CD4-positive, CD25-positive, alpha-beta regulatory T cell (primary cell): ENCODE measurements around the gene ITGA11. TPM values are rescaled to one million over a fixed set of nuclear protein-coding genes. Genes with fewer than 3 reads are reported as not detected.

Experiments
- ATAC-seq, 2 donors: fragments of 150-1000 bp; cut with Tn5 transposase; one replicate each; pipeline ENCODE4 v1.10.0; 2021; ENCODE audit warnings: low read depth in 2 of 2, moderate number of reproducible peaks in 2 of 2, moderate library complexity in 1 of 2
- DNase-seq, 3 donors: peaks; one replicate each; pipeline versions ENCODE4 v3.0.0 to v3.0.0-alpha.2; 2012 to 2022; ENCODE audit warnings: mixed read lengths in 1 of 3
- H3K27ac ChIP-seq: one replicate; pipeline ENCODE4 v1.7.0; 2013; ENCODE audit warnings: mild to moderate bottlenecking, low read length; ENCODE audit not compliant: insufficient read depth, poor library complexity, severe bottlenecking
- H3K27me3 ChIP-seq: one replicate; pipeline ENCODE4 v1.7.0; 2013; ENCODE audit warnings: low read length; ENCODE audit not compliant: control insufficient read depth, insufficient read depth
- H3K36me3 ChIP-seq: one replicate; pipeline ENCODE4 v1.7.0; 2013; ENCODE audit warnings: mild to moderate bottlenecking, low read length, moderate library complexity; ENCODE audit not compliant: control insufficient read depth, insufficient read depth
- H3K4me1 ChIP-seq: 2 replicates; pipeline ENCODE4 v1.7.0; 2013; ENCODE audit warnings: mild to moderate bottlenecking, low read length; ENCODE audit not compliant: insufficient read depth, control insufficient read depth, poor library complexity, severe bottlenecking
- H3K4me3 ChIP-seq: one replicate; pipeline ENCODE4 v1.7.0; 2013; ENCODE audit warnings: low read depth, mild to moderate bottlenecking, low read length, moderate library complexity
- H3K9me3 ChIP-seq, 2 experiments: 1 replicate in 1 of 2; 2 replicates in 1 of 2; pipeline ENCODE4 v1.7.0; 2013; ENCODE audit warnings: low read length in 2 of 2, mild to moderate bottlenecking in 1 of 2, moderate library complexity in 1 of 2; ENCODE audit not compliant: control insufficient read depth in 2 of 2
- H3K27ac Mint-ChIP-seq, 3 donors: one replicate each; pipeline ENCODE4 v1.8.0; 2020 to 2022; ENCODE audit warnings: mild to moderate bottlenecking in 3 of 3, mixed read lengths in 3 of 3, moderate library complexity in 2 of 3
- H3K27me3 Mint-ChIP-seq: one replicate; pipeline ENCODE4 v1.8.0; 2022; ENCODE audit warnings: mild to moderate bottlenecking, mixed read lengths
- H3K36me3 Mint-ChIP-seq: one replicate; pipeline ENCODE4 v1.8.0; 2020; ENCODE audit warnings: mixed read lengths
- H3K4me1 Mint-ChIP-seq, 4 donors: one replicate each; pipeline ENCODE4 v1.8.0; 2020 to 2022; ENCODE audit warnings: mixed read lengths in 4 of 4, mild to moderate bottlenecking in 1 of 4
- H3K4me3 Mint-ChIP-seq, 4 donors: one replicate each; pipeline ENCODE4 v1.8.0; 2020 to 2022; ENCODE audit warnings: mild to moderate bottlenecking in 4 of 4, mixed read lengths in 4 of 4, moderate library complexity in 3 of 4
- H3K9me3 Mint-ChIP-seq, 7 donors: one replicate each; pipeline ENCODE4 v1.8.0; 2020 to 2022; ENCODE audit warnings: mixed read lengths in 7 of 7, mild to moderate bottlenecking in 3 of 7, moderate library complexity in 2 of 7
- polyA plus RNA-seq, 4 donors: library from polyadenylated mRNA; unstranded; fragments of 300-500 nt; fragmentation: Illumina TruSeq; gene quantifications; one replicate each; pipeline ENCODE4 v1.2.3, GENCODE V29; 2021
- total RNA-seq: library from RNA; stranded (reverse); gene quantifications from one replicate; pipeline ENCODE4 v1.2.3, GENCODE V29; 2022

Gene ITGA11
- total and polyA plus RNA-seq, 5 donors from 2014 or later, result 0.02 to 0.05 TPM; not detected in 3

DNA sequence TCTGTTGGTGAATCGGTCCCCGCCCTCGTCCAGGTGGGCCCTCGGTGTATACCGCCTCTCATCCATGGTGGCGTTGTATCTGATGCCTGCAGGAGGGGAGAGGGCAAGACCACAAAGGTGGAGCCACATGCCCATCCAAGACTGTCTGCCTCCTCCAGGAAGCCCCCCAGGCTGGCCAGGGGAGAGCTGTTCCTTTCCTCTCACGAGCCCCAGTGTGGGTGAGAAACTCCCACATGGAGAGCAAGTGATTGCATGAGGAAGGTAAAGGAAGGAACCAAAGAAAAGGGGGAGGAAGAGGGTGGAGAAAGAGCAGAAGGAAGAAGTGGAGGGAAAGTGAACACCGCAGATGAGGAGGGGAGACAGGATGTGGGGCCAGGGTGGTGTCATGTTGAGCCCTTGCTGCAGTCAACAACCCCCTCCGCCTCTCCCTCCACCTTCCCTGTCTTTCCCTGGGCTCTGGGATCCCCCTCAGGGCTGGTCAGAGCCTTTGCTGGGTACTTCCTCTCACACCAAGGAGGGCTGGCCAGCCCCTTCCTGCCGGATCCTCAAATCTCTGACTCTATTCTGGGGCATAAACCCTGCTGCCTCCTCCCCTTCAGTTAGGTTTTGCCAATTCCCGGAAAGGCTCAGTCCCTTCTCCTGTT is 105.1 kb downstream of the ITGA11 start:
- Mint-ChIP-seq H3K9me3 (peaks cover 0 to 1% (median 0%) of the 10 kb centered on the region in 7 donors), H3K27ac (no peak overlapping the region), H3K36me3 (no peaks in the 10 kb centered on the region), H3K27me3 (peaks cover 5% of the 10 kb centered on the region), H3K4me1 (peaks cover 0 to 13% (median 3%) of the 10 kb centered on the region in 4 donors), H3K4me3 (no peak overlapping the region)
- no peak overlapping the region for H3K4me3 ChIP-seq
- ATAC-seq, result no peak
- no peak overlapping the region for H3K27ac ChIP-seq
- H3K36me3 ChIP-seq, result no peaks in the 10 kb centered on the region
- DNase-seq, result peak in 1 of 3 donors; percentile 38
- H3K9me3 ChIP-seq, result no peaks in the 10 kb centered on the region
- no peaks in the 10 kb centered on the region for H3K4me1 ChIP-seq
- no peaks in the 10 kb centered on the region for H3K27me3 ChIP-seq

DNA sequence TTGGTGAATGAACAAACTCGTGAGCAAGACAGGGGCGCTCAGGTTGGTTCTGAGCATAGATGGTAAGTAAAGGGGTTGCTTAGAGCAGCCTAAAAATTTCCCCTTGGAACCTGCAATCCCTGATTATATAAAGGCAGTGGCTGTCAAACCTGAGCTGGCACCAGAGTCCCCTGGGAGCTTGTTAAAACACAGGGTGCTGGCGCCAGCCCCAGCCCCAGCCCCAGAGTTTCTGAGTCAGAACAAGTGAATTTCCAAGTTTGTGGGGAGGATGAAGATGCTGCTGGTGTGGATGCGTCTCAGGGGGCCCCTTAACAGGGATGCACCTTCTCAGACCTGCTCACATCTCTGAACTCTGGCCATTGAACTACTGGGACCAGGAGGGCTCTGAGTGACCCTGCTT is 106.2 kb downstream of the ITGA11 start:
- H3K4me1 Mint-ChIP-seq, result peaks cover 0 to 13% (median 3%) of the 10 kb centered on the region in 4 donors
- ATAC-seq, result no peak
- Histone ChIP-seq H3K4me3 (no peak overlapping the region), H3K9me3 (no peaks in the 10 kb centered on the region), H3K27me3 (no peaks in the 10 kb centered on the region), H3K4me1 (no peaks in the 10 kb centered on the region), H3K27ac (no peak overlapping the region), H3K36me3 (no peaks in the 10 kb centered on the region)
- peaks cover 11% of the 10 kb centered on the region for H3K27me3 Mint-ChIP-seq
- no peaks in the 10 kb centered on the region for H3K36me3 Mint-ChIP-seq
- DNase-seq, result no peak
- H3K4me3 Mint-ChIP-seq, result no peak overlapping the region
- H3K9me3 Mint-ChIP-seq, result peaks cover 0 to 1% (median 0%) of the 10 kb centered on the region in 7 donors
- H3K27ac Mint-ChIP-seq, result no peak overlapping the region

DNA sequence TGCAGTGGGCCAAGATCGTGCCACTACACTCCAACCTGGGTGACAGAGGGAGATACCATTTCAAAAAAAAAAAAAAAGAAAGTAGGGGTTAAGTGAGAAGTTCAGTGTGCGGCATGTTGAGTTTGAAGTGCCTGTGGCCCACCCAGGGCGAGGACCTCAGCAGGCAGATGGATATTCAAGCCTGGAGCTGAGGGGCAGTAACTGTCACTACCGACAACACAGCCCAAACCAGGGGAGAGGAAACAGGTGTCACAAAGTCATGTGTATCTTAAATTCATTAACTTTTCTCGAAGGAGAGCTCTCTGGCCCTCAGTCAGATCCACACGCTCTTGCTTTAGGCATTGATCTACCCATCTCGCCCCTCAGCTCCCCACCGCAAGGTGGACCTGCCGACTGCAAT is 109.2 kb downstream of the ITGA11 start:
- Mint-ChIP-seq H3K36me3 (no peaks in the 10 kb centered on the region), H3K4me3 (no peak overlapping the region), H3K4me1 (peaks cover 0 to 7% (median 1%) of the 10 kb centered on the region in 4 donors), H3K27ac (peak overlapping the region in 1 of 3 donors; percentile 91), H3K9me3 (peaks cover 0 to 1% (median 0%) of the 10 kb centered on the region in 7 donors), H3K27me3 (peaks cover 11% of the 10 kb centered on the region)
- no peak for DNase-seq
- H3K36me3 ChIP-seq, result no peaks in the 10 kb centered on the region
- no peak overlapping the region for H3K4me3 ChIP-seq
- ATAC-seq, result no peak
- H3K27ac ChIP-seq, result no peak overlapping the region
- no peaks in the 10 kb centered on the region for H3K4me1 ChIP-seq
- H3K27me3 ChIP-seq, result no peaks in the 10 kb centered on the region
- no peaks in the 10 kb centered on the region for H3K9me3 ChIP-seq

DNA sequence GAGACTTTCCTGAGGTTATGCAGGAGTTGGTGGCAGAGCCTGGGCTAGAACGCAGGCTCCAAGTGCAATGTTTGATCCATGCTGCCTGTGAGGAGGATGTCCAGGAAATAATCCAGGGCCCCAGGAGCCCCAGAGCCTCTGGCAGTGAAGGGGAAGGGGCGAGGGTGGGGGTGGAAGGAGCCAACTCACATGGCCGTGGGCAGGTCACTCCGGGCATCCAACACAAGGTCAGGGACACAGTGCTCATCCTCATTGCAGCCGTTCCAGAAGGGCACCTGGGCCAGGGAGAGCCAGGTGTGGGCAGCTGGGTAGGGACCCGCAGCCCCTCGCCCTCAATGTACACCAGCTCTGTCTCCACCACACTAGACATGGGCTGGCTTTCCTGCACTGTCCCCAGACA is 110.7 kb downstream of the ITGA11 start:
- Mint-ChIP-seq H3K9me3 (peaks cover 0 to 1% (median 0%) of the 10 kb centered on the region in 7 donors), H3K27ac (no peak overlapping the region), H3K36me3 (no peaks in the 10 kb centered on the region), H3K4me1 (no peaks in the 10 kb centered on the region), H3K4me3 (no peak overlapping the region), H3K27me3 (peaks cover 9% of the 10 kb centered on the region)
- Histone ChIP-seq H3K27me3 (no peaks in the 10 kb centered on the region), H3K4me1 (no peaks in the 10 kb centered on the region), H3K4me3 (no peak overlapping the region), H3K36me3 (no peaks in the 10 kb centered on the region), H3K9me3 (no peaks in the 10 kb centered on the region), H3K27ac (no peak overlapping the region)
- DNase-seq (no peak), ATAC-seq (no peak)

DNA sequence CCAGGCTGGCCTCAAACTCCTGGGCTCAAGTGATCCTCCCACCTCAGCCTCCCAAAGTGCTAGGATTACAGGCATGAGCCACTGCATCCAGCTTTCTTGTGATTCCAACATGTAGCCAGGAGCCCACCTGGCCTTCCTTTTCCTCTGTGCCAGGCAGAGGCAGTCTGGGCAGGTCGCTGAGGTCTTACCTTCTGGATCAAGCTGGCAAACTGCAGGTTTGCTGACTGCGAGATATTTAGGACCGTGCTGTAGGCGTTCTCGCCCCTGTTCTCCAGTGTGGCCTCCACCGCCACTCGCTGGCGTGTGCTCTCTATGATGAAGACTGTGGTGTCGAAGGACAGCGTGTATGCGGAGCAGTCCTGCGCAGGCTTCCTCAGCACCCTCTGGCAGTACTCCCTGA is 112.0 kb downstream of the ITGA11 start:
- Mint-ChIP-seq H3K4me1 (no peaks in the 10 kb centered on the region), H3K36me3 (no peaks in the 10 kb centered on the region), H3K9me3 (no peaks in the 10 kb centered on the region), H3K27ac (no peak overlapping the region), H3K4me3 (no peak overlapping the region), H3K27me3 (peaks cover 6% of the 10 kb centered on the region)
- ATAC-seq (no peak), DNase-seq (no peak)
- Histone ChIP-seq H3K4me1 (no peaks in the 10 kb centered on the region), H3K27me3 (no peaks in the 10 kb centered on the region), H3K9me3 (no peaks in the 10 kb centered on the region), H3K27ac (no peak overlapping the region), H3K4me3 (no peak overlapping the region), H3K36me3 (no peaks in the 10 kb centered on the region)

DNA sequence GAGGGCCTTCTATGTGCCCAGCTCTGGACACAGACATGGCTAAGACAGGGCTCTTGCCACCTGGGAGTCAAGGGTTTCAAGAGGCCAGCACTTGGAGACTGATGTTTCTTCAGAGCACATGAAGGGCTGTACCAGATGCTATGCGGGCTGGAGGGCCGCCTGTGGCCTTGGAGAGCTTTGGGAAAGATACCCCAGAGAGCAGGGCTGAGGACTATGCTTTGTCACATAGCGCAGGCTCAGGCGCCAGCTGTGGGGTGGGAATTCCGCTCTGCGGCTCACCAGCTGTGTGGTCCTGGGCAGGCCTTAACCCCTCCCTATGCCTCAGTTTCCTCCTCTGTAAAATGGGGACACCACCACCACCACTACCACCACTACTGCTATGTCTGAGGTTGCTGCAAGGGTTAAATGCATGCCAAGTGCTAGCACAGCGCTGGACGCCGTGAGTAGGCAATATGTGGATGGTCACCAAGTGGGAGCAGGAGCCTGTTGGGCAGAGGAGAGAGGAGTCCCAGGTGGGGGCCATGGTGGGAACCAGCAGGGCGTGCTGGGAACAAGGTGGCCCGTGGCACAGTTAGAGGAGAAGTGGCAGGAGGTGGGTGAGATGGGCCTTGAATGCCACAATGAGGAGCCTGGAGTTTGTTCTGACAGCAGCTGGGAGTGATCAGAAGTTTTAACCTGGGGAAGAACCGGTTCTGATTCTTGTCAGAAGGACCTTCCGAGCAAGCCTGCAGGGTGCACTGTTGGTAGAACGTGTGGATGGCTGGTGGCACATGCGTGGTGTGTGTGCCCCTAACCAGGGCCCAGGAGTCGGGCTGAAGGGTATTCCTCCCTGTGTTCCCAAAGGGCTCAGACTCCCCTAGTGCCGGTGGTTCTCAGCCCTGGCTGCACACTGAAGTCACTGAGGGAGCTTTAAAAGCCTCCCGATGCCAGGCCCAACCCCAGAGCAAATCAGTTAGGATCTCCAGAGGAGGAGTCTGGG is 112.7 kb downstream of the ITGA11 start:
- Mint-ChIP-seq H3K36me3 (no peaks in the 10 kb centered on the region), H3K4me1 (no peaks in the 10 kb centered on the region), H3K9me3 (no peaks in the 10 kb centered on the region), H3K27me3 (peaks cover 6% of the 10 kb centered on the region), H3K4me3 (no peak overlapping the region), H3K27ac (no peak overlapping the region)
- Histone ChIP-seq H3K4me1 (no peaks in the 10 kb centered on the region), H3K4me3 (no peak overlapping the region), H3K36me3 (no peaks in the 10 kb centered on the region), H3K27ac (no peak overlapping the region), H3K27me3 (no peaks in the 10 kb centered on the region), H3K9me3 (no peaks in the 10 kb centered on the region)
- ATAC-seq (no peak), DNase-seq (no peak)

DNA sequence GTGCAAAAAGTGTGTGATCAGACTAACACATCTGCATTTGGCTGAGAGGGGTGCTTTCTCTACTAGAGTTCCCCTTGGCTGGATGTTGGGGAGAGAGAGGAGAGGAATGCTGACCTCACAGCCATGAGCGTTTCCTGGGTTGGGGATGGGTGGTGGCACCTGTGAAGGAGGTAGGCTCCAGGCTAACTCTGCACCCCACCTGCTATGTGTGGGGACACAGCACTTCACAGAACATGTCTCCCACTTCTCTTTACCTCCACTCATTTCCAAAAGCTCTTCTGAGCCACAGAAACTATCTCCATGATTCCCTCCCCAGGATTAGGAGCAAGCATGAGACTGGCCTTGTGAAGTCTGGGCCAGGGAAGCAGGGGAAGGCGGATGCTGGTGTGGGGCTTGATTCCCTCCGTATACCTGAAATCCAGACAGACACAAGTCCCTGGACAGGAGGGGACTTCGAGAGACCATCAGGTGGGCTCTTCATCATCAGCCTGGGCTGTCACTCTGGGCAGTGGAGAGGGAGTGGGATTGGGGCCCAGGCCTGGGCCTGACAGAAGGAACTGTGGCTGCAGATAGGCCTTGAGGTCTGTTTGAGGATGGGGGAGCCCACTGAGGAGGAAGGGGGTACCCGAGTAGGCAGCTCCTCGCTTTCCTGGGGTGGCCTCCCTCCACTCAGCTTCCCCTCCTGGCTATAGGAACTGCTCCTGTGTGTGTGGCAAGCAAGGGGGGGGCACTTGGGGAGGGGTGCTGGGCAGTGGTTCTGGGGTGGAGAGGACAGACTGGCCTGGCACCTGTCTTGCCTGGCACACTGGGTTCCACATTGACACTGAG is 113.7 kb downstream of the ITGA11 start:
- no peaks in the 10 kb centered on the region for H3K4me1 Mint-ChIP-seq
- H3K9me3 ChIP-seq, result no peaks in the 10 kb centered on the region
- H3K27ac ChIP-seq, result no peak overlapping the region
- H3K4me1 ChIP-seq, result no peaks in the 10 kb centered on the region
- H3K36me3 ChIP-seq, result no peaks in the 10 kb centered on the region
- no peaks in the 10 kb centered on the region for H3K9me3 Mint-ChIP-seq
- H3K27ac Mint-ChIP-seq, result no peak overlapping the region
- DNase-seq (no peak), ATAC-seq (no peak)
- no peaks in the 10 kb centered on the region for H3K27me3 ChIP-seq
- H3K36me3 Mint-ChIP-seq, result no peaks in the 10 kb centered on the region
- no peak overlapping the region for H3K4me3 ChIP-seq
- no peak overlapping the region for H3K4me3 Mint-ChIP-seq
- peaks cover 6% of the 10 kb centered on the region for H3K27me3 Mint-ChIP-seq
